ENCODE measurements around the gene BZW1.
"Not testable (repeated sequence)": the region's sequence is repeated elsewhere in the genome, so short reads cannot be mapped to it uniquely, and the experiment has no call there.

Gene BZW1

DNA sequence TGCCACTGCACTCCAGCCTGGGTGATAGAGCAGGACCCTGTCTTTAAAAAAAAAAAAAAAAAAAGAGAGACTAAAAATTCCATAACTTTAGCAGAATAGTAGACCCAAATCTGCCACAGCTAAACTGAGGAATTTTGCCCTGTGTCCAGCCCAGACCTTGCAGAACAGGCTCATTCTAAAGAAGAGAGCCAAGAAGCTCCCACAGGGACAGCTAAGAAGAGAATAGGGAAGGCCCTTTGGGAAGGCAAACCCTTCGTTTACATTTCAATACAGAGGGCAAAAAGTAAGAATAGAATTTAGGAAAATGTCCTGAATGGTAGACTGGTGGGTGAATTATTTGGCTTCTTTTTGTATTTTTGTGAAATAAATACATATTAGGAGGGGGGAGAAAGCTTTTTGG lies 21.5 kb upstream of the BZW1 start:
- no peak for DNase-seq (ENCODE audit: low read depth in 2 of 3, low spot score in 1 of 3)

DNA sequence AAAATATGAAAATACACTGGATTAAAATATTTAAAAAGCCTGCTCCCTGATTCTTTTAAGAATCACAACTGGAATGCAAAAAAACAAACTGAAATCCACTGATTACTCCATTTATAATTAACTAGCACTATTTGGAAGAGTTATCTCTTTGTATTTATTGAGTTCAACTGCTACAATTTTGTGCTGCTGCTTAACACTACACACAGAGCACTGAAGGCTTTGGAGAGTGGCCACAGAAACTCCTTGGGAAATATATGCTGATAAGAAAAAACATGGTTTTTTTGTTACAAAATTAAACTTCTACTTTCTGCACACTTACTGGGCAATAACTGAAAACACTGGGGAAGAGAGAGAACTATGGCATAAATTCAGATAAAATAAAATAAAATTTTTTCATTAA lies 19.8 kb upstream of the BZW1 start:
- DNase-seq (ENCODE audit: low read depth in 2 of 3, low spot score in 1 of 3): no peak

DNA sequence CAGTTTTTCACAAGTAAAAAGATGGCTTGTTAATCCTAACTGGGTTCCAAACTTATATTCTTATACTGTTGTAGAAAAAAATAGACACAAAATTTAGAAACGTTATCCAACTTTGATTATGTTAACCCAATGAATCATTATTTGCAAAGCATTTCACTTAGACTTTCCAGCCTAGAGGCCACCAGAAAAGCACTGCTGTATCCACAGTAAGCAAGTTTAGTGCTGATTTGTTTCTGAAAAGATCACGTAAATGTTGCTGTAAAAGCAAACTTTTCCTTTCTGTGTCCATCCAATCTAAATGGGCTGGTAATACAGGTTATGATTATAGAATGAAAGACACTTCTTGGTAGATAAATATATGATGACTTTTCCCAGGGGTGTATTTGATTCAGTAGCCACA lies 17.6 kb upstream of the BZW1 start:
- DNase-seq (ENCODE audit: low read depth in 2 of 3, low spot score in 1 of 3): no peak

DNA sequence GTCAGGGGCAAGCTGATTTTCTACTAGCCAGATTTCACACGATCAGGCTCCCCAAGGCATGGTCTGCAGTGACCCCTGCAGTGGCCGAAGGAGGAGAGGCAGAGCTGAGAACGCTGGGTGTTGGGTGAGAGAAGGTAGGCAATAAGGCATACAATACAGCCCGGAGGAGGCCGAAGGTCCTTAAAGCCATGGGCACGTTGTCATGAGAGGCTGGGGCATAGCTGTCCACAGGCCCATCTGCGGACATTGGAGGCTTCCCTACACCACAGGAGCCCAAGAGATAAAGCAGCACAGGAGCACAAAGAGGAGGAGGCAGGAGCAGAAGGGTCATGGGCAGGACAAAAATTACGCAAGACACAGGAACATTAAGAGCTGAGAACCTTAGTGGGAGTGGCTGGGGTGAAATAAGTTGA lies 16.7 kb upstream of the BZW1 start:
- DNase-seq (ENCODE audit: low read depth in 2 of 3, low spot score in 1 of 3): no peak

DNA sequence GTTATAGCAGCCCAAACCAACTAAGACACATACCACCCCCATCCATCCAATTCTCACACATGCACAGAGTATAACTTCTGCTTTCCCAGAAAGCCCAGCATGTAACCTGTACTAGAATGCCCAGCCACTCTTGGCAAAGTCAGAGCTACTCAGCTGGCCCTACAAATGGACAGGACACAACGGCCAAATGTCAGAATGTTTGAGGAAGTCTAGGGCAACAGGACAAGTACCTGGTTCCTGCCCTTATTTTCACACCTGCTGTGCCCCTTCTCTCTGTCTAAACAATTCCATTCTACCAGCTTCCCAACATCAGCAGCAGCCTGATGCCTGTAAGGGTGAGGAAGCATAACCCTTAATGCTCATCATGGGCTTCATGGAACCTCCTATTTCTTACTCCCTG lies 15.1 kb upstream of the BZW1 start:
- DNase-seq (ENCODE audit: low read depth in 2 of 3, low spot score in 1 of 3): no peak

DNA sequence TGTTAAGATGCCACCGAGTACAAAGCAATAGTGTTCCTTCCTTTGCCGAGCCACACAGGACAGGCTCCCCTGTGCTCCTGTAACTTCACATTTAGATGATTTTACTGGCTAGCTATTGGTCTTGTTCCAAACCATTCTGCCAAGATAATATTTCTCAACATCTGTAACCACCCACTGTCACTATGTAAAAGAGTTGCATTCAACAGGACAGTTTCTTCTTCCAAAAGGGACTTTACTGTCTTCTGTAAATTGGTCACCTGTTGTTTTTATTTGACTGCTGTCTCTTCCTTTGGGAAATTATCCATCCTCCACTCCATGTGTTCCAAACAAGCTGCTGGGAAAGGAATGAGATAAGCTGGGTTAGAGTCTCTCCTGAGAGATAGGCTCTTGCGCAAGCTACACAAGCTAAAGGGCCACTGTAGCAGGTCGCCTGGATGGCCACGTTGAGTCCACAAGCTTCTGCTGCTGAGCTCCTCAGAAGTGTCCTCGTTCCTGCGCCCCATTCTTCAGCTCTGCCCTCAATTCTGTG lies 14.4 kb upstream of the BZW1 start:
- DNase-seq (ENCODE audit: low read depth in 2 of 3, low spot score in 1 of 3): no peak

DNA sequence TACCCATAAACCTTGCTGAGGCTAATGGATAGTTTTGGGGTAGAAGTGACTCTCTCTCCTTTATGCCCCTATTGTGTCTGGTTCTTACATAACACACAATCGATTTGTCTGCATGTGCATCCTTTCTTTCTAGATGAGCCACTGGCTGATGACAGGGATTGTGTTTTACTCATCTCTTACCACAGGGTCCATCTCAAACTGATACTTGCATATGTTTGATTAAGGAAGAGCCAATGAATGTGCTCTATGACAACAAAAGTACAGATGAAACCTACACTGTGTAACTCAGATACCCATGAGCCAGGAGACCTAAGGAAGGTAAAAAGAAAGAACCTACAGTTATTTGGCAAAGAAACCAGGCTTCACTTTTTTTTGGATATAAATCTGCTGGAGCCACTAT lies 13.2 kb upstream of the BZW1 start:
- no peak for DNase-seq (ENCODE audit: low read depth in 2 of 3, low spot score in 1 of 3)

DNA sequence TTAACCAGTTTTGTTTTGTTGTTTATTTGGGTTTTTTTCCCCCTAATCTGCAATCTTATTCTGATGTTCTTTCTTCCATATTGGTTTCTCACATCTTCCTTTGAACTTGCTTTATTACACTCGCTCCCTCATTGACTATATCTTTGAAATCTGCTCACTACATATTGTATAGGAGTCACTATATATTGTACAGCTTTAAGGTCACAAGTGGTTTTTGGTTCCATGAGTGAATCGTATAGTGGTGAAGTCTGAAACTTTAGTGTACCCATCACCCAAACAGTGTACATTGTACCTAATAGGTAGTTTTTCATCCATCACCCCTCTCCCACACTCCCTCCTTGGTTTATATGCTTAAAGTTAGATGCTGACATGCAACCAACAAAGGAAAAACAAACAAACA lies 11.3 kb upstream of the BZW1 start:
- no peak for DNase-seq (ENCODE audit: low read depth in 2 of 3, low spot score in 1 of 3)

DNA sequence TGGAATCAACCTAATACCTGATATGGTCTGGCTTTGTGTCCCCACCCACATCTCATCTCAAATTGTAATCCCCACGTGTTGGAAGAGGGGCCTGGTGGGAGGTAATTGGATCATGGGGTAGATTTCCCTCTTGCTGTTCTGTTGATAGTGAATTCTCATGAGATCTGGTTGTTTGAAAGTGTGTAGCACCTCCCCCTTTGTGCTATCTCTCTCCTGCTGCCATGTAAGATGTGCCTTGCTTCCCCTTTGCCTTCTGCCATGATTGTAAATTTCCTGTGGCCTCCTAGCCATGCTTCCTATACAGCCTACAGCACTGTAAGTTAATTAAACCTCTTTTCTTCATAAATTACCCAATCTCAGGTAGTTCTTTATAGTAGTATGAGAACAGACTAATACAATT lies 10.3 kb upstream of the BZW1 start:
- DNase-seq (ENCODE audit: low read depth in 2 of 3, low spot score in 1 of 3): not testable (repeated sequence)

DNA sequence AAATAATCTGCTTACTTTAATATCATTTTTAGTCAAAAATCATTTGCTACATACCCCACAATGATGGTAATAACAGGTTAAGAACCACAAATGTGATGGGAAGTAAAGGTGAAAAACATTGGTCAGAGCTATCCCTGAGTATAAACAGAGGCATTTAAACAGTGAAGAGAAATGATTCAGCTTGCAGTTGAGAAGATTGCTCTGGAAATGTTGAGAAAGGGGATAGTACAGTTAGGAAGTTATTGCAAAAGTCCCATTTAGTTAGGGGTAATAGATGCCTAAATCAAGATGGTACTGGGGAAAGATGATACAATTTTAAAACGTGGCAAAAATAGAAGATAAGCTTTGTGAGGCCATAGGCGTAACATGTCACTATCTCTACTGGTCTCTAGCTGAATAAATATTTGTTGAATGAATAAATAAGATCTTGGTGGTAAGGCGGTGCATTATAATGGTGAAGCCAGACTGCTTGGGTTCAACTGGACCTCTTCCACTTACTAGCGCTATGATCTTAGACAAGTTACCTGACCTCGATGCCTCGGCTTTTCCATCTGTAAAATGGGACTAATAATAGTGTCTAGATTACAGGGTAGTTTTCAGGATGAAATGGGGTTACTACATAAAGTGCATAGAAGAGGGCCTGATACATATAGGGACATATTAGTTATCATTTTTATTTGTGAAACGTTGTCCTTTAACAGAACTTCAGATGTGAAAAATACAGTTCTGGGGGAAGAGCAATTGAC lies 2.0 kb upstream of the BZW1 start:
- no peak for DNase-seq (ENCODE audit: low read depth in 2 of 3, low spot score in 1 of 3)

DNA sequence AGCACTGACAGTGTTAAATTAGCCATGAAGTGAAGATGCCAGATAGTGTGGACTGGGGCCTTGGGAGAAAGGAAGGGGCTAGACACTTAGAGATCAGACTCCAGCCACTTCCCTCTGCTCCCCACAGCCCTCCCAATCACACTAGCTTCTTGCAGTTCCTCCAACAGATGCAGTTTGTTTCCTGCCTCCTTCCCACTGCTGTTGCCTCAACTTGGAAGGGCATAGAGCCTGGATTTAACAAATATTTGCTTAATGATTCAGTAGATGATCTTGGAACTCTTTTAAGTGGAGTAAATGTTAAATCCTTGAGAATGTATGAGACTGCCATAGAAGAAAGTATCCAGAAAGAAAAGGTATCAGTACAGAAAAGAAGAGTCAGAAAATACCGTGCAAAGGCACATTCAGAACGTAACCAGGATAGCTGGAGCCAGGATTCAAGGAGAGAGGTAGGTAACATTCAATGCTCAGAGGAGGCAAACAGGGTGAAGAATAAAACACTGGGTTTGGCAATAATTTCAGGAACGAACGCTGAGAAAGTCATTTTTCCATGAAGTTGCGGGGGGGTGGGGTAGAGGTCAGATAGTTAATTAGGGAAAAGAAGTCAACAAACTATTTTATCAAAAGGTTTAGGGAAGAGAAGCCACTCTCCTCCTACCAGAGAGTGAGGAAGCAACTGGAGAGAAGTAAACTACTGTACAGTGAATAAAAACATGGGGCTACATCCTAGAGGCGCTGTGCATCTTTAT lies 1.3 kb upstream of the BZW1 start:
- DNase-seq (ENCODE audit: low read depth in 2 of 3, low spot score in 1 of 3): no peak

DNA sequence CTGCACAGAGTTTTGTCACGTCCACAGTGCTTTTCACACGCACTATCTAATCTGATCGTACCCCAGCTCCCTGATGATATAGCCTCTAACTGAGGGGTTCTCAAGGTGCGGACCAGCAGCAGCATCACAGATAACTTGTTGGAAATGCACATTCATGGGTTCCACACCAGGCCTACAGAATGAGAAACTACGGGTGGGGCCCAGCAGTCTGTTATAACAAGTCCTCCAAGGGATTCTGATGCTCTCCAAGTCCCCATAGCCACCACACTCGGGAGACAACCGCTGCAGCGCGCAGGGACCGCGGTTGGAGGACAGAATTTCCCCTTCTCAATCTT lies 745 bp upstream of the BZW1 start:
- peak in 1 of 3 donors; percentile 20 for DNase-seq (ENCODE audit: low read depth in 2 of 3, low spot score in 1 of 3)

DNA sequence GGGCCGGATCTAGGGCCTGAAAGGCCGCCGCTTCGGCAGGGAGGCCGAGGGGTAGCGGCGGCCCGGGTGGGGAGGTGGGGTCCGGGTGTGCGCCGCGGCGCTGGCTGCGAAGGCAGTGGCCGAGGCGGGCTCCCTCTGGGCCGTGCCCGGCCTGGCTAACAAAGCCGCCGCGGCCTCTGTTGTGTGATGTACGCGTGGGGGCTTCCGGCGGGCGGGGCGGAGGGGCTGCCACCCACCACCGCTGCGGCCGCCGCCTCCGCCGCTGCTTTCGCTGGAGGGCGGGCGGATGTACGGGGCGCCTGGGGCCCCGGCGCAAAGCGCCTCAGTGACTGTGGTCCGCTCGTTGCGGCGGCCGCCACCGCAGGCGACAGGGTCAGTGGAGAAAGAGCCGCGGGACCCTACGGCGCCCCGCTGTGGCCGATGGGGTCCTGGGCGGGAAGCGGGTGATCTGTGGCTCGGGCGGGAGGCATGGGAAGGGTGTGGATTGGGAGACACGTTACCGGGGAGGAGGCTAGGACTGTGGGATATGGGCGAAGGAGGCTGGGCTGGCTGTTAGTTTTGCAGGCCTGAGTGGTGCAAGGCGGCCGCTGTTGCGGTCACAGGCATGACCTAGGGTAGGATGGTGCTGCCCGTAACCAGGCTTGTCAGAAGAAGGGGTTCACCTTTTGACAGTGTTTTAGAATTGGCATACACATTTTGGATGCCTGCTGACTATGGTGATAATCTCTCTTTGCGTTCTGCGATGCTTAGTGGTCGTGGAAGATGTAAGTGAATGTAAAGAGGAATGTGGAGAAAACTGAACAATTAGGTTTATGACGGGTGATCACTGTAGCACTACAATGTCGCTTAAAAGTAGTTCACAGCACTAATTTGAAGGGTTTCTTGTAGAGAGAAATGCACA lies 662 bp downstream of the BZW1 start:
- DNase-seq (ENCODE audit: low read depth in 2 of 3, low spot score in 1 of 3): peak; percentile 33 to 46 (median 33)

DNA sequence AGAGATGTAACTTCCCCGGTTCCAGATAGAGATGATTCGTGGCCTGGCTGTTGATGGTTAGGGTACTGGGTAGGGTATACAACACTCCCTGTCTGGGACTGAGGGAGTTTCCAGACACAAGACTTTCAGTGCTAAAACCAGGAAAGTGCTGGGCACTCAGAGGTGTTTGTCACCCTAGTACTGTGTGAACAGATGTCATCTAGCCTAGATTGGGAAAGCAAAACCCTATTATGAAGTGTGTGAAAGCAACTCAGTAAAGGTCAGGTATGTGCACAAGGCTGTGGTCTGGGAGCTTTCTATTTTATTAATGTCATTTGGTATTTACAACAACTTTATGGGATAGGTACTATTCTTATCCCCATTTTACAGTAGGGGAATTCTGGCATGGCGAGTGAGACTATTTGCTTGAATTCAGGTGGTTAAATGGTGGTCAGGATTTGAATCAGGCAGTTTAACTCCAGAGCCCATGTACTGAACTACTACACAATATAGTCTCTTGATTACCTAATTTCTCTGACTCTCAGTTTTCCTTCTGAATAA lies 2.6 kb downstream of the BZW1 start:
- DNase-seq (ENCODE audit: low read depth in 2 of 3, low spot score in 1 of 3): peak; percentile 15 to 28 (median 21)

DNA sequence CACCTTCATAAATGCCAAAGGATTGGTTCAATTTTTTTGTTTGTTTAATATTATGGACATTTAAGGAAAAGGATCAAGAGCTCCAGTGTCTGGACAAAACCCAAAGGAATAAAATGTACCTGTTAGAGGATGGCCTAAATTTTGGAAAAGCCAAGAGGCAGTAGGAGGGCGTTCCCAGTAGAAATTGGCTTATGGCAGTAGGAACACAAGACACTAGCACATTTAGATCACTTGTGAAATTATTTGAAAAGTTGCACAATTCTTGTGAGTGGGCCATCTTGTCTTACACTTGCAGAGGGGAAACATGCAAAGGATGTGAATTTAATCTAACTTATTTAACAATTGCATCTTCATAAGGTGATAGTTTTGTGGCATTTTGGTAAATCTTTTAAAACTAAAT lies 3.2 kb downstream of the BZW1 start:
- DNase-seq (ENCODE audit: low read depth in 2 of 3, low spot score in 1 of 3): no peak

DNA sequence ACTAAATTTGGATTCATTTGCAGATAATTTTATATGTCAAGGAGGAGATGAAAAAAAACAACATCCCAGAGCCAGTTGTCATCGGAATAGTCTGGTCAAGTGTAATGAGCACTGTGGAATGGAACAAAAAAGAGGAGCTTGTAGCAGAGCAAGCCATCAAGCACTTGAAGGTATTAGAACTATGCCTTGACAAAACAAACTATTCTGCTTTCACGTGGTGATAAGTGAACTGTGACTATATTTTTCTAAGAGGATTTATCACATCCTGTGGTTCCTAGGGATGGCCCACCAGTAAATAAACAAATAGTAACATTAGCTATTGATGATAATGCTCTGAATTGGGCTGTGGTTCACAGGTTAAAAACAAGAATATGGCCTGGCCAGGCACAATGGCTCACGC lies 7.0 kb downstream of the BZW1 start:
- not testable (repeated sequence) for DNase-seq (ENCODE audit: low read depth in 2 of 3, low spot score in 1 of 3)

DNA sequence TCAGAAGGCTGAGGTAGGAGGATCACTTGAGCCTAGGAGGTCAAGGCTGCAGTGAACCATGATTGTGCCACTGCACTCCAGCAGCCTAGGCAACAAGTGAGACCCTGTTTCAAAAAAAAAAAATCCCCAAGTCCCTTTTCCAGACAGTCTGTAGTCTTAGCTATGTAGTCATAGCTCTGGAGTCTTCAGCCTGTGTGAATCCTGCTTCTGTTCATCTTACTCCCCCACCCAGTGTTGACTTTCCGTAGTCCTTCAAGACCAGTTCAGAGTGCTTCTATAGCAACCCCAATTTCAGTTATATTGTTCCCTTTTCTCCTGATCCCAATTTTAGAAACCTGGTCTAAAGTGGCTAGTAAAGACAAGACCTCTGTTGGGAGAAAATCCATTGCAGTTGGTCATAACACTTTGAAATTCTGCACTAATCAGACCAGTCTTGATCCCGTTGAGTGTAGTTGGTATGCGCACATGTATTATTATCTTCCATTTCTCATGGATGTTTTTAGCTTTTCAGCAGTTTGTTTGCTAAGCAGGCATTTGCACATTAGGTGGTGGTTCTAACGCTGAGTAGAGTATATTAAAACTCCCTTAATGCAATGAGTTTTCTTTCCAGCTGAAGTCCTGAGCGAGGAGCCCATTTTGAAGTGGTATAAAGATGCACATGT lies 9.0 kb downstream of the BZW1 start:
- no peak for DNase-seq (ENCODE audit: low read depth in 2 of 3, low spot score in 1 of 3)

DNA sequence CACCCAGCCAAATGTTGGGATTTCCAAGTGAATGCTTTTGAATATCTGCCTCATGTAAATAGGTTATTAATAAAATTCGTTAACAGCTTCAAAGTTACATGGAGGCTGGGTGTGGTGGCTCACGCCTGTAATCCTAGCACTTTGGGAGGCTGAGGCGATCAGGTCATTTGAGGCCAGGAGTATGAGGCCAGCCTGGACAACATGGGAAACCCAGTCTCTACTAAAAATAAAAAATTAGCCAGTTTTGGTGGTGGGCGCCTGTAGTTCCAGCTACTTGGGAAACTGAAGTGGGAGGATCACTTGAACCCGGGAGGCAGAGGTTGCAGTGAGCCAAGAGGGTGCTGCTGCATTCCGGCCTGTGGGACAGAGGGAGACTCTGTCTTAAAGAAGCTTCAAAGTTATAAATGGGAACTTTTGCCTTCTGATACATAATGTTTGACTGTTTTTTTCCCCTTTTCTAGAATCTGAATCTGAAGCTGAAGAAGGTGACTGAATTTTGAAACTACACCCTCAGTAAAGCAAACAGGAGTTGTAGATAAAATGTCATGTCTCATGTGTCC lies 10.1 kb downstream of the BZW1 start:
- no peak for DNase-seq (ENCODE audit: low read depth in 2 of 3, low spot score in 1 of 3)

DNA sequence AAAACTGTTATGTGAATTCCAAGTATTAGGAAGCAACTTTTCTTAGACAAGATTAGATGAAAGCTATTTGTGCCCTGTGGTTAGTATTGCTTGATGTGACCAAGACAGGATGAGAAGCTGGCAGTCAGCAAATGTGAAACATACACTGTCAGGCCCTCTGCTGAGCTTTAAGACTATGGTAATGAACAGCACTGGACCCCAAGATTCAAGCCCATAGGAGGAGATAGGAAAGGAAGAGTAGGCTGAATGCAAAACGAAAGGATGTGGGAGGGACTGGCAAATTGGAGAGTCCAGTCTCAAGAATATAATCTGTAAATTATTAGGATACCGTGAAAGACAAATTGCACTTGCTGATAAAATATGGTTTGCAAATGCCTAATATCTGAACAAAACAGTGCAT lies 16.4 kb downstream of the BZW1 start:
- DNase-seq (ENCODE audit: low read depth in 2 of 3, low spot score in 1 of 3): no peak

DNA sequence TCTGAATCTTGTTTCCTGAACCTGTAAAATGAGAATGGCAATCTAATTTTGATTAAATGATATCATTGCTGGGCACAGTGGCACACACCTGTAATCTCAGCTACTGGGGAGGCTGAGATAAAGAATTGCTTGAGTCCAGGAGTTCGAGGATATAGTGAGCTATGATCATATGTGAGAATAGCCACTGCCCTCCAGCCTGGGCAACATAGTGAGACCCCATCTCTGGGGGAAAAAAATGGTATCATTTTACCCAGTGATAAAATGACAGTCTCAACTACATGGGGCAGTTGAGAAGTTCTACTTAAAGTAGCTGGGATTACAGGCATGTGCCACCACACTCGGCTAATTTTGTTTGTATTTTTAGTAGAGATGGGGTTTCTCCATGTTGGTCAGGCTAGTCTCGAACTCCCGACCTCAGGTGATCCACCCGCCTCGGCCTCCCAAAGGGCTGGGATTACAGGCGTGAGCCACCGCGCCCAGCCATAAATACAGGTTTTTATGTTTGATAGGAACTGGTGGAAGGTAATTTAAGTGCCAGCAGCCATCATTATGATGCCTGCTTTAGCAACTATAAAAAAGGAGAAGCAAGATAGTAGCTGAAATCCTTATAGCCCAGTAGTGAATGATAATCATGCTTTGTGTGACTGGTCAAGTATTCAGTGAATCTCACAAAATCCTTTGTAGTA lies 17.0 kb downstream of the BZW1 start:
- DNase-seq (ENCODE audit: low read depth in 2 of 3, low spot score in 1 of 3): no peak
